SU-DHL-6 (cell line): ENCODE results near the gene KLF11.

Experiments used
- H2AFZ ChIP-seq: fragments of 200-600 bp; sonication (generic); 2 replicates; pipeline ENCODE4 v1.6.1; 2014; ENCODE audit warnings: low read depth, mild to moderate bottlenecking, moderate library complexity, mixed read lengths, antibody characterized with exemption, low read length; ENCODE audit not compliant: severe bottlenecking
- H3F3A ChIP-seq: fragments of 200-600 bp; shearing (Covaris generic); 2 replicates; pipeline ENCODE4 v1.6.0; 2016; ENCODE audit warnings: antibody characterized with exemption, mild to moderate bottlenecking; ENCODE audit not compliant: insufficient read depth
- H3K27ac ChIP-seq: fragments of 200-600 bp; sonication (generic); 2 replicates; pipeline ENCODE4 v1.5.1; 2016; ENCODE audit warnings: low read depth, mild to moderate bottlenecking, low read length, moderate library complexity, mixed read lengths
- H3K27me3 ChIP-seq: fragments of 200-600 bp; sonication (generic), shearing (Covaris generic); 2 replicates; pipeline ENCODE4 v1.6.0; 2014; ENCODE audit warnings: mild to moderate bottlenecking, low read length
- H3K36me3 ChIP-seq: fragments of 200-600 bp; sonication (generic); 2 replicates; pipeline ENCODE4 v1.6.1; 2014; ENCODE audit warnings: mild to moderate bottlenecking, low read length, mixed read lengths
- H3K4me2 ChIP-seq: fragments of 300-600, 200-600 bp; shearing (Covaris generic), sonication (generic); 2 replicates; pipeline ENCODE4 v1.6.0; 2014; ENCODE audit warnings: low read length, low read depth, mild to moderate bottlenecking; ENCODE audit not compliant: poor library complexity, severe bottlenecking
- H3K4me3 ChIP-seq: fragments of 200-600 bp; sonication (generic); 2 replicates; pipeline ENCODE4 v1.5.1; 2014; ENCODE audit warnings: antibody characterized with exemption, low read length, mild to moderate bottlenecking, mixed read lengths; ENCODE audit not compliant: insufficient read depth, poor library complexity, severe bottlenecking
- H3K79me2 ChIP-seq: fragments of 200-600 bp; sonication (generic); 2 replicates; pipeline ENCODE4 v1.6.1; 2014; ENCODE audit warnings: mild to moderate bottlenecking, low read length, moderate library complexity; ENCODE audit not compliant: insufficient read depth
- H3K9ac ChIP-seq: fragments of 200-600 bp; sonication (generic); 2 replicates; pipeline ENCODE4 v1.7.0; 2014; ENCODE audit warnings: mild to moderate bottlenecking, low read length
- H3K9me2 ChIP-seq: fragments of 200-600 bp; sonication (generic); replicated peaks from 2 replicates; pipeline ENCODE4 v1.6.1; 2014; ENCODE audit warnings: low read length; ENCODE audit not compliant: insufficient read depth
- H3K9me3 ChIP-seq: fragments of 200-600 bp; sonication (generic); 2 replicates; pipeline ENCODE4 v1.6.1; 2014; ENCODE audit warnings: low read length, mixed read lengths; ENCODE audit not compliant: insufficient read depth
- H4K20me1 ChIP-seq: fragments of 200-600 bp; sonication (generic); 2 replicates; pipeline ENCODE4 v1.6.1; 2014; ENCODE audit warnings: low read depth, mild to moderate bottlenecking, antibody characterized with exemption, low read length, moderate library complexity, mixed read lengths
- EZH2phosphoT487 ChIP-seq: fragments of 200-600 bp; sonication (generic), shearing (Covaris generic); conservative IDR thresholded peaks from 2 replicates; pipeline ENCODE4 v1.6.1; 2018; ENCODE audit warnings: mild to moderate bottlenecking, antibody characterized with exemption, low read length, moderate library complexity, mixed read lengths
- TF ChIP-seq, protein P1 (sequence below): fragments of 200-600 bp; sonication (generic); IDR thresholded peaks from one replicate; pipeline ENCODE4 v1.5.1; 2017; ENCODE audit warnings: antibody characterized with exemption, mild to moderate bottlenecking, low read length, moderate library complexity; ENCODE audit not compliant: insufficient read depth, poor library complexity, severe bottlenecking

The KLF11 gene

DNA sequence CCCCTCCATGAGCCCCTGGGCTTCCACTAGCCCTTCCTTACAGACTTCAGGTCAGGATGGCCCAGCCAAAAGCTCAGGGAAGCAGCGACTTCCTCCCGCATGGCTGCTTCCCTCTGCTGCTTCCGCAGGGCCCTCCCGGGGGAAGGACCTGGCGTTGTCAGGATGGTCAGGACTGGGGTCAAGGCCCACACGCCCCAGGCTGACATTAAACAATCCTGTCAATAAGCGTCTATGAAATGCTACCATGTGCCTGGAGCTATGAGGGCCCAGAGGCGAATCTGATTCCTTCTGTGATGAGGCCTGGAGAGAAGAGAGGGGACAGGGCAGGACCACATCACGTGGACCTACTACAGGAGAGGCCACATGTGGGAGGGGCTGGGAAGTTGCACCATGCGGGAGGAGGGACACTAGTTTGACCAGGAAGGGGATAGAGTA is 19.6 kb downstream of the KLF11 start:
- no peaks in the 10 kb centered on the region for H4K20me1 ChIP-seq
- no peaks in the 10 kb centered on the region for H3F3A ChIP-seq
- TF ChIP-seq EZH2phosphoT487 = no peak
- TF ChIP-seq, protein P1, sequence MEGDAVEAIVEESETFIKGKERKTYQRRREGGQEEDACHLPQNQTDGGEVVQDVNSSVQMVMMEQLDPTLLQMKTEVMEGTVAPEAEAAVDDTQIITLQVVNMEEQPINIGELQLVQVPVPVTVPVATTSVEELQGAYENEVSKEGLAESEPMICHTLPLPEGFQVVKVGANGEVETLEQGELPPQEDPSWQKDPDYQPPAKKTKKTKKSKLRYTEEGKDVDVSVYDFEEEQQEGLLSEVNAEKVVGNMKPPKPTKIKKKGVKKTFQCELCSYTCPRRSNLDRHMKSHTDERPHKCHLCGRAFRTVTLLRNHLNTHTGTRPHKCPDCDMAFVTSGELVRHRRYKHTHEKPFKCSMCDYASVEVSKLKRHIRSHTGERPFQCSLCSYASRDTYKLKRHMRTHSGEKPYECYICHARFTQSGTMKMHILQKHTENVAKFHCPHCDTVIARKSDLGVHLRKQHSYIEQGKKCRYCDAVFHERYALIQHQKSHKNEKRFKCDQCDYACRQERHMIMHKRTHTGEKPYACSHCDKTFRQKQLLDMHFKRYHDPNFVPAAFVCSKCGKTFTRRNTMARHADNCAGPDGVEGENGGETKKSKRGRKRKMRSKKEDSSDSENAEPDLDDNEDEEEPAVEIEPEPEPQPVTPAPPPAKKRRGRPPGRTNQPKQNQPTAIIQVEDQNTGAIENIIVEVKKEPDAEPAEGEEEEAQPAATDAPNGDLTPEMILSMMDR = no peak

DNA sequence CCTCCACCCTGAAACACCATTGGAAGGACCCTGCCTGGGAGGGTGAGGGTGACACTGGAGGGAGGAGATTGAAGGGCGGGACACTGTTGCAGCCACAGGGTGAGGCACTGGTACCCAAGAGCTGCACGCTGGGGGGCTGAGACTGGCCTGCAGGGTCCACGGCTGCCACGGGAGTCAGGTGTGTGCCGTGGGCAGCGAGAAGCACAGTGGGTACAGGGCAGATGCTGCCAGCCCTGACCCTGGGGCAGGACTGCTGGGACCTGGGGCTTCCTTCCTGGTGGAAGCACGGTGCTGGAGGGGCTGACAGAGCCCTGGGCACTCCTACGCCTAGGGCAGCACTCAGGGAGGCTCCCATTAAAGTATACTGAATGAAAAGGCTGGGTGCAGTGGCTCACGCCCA is 20.2 kb downstream of the KLF11 start:
- no peaks in the 10 kb centered on the region for H3K9me2 ChIP-seq
- H3K4me3 ChIP-seq = no peak overlapping the region
- H3K36me3 ChIP-seq = no peaks in the 10 kb centered on the region
- H3K9ac ChIP-seq = no peak overlapping the region
- H4K20me1 ChIP-seq = no peaks in the 10 kb centered on the region
- TF ChIP-seq, protein P1 = no peak
- no peak for TF ChIP-seq EZH2phosphoT487
- no peak overlapping the region for H3K4me2 ChIP-seq
- no peaks in the 10 kb centered on the region for H3F3A ChIP-seq
- no peak overlapping the region for H2AFZ ChIP-seq
- H3K27me3 ChIP-seq = no peaks in the 10 kb centered on the region
- no peaks in the 10 kb centered on the region for H3K79me2 ChIP-seq
- peaks cover 9% of the 10 kb centered on the region; the same call in 1 of the 2 replicates for H3K9me3 ChIP-seq
- H3K27ac ChIP-seq = no peak overlapping the region

More for the DNA sequence above, 19.6 kb downstream of the KLF11 start:
- Histone ChIP-seq H3K27ac (no peak overlapping the region), H3K4me3 (no peak overlapping the region), H3K9ac (no peak overlapping the region), H3K27me3 (no peaks in the 10 kb centered on the region), H2AFZ (no peak overlapping the region), H3K36me3 (no peaks in the 10 kb centered on the region), H3K79me2 (no peaks in the 10 kb centered on the region), H3K4me2 (no peak overlapping the region), H3K9me3 (peaks cover 5% of the 10 kb centered on the region; the same call in 1 of the 2 replicates), H3K9me2 (no peaks in the 10 kb centered on the region)

DNA sequence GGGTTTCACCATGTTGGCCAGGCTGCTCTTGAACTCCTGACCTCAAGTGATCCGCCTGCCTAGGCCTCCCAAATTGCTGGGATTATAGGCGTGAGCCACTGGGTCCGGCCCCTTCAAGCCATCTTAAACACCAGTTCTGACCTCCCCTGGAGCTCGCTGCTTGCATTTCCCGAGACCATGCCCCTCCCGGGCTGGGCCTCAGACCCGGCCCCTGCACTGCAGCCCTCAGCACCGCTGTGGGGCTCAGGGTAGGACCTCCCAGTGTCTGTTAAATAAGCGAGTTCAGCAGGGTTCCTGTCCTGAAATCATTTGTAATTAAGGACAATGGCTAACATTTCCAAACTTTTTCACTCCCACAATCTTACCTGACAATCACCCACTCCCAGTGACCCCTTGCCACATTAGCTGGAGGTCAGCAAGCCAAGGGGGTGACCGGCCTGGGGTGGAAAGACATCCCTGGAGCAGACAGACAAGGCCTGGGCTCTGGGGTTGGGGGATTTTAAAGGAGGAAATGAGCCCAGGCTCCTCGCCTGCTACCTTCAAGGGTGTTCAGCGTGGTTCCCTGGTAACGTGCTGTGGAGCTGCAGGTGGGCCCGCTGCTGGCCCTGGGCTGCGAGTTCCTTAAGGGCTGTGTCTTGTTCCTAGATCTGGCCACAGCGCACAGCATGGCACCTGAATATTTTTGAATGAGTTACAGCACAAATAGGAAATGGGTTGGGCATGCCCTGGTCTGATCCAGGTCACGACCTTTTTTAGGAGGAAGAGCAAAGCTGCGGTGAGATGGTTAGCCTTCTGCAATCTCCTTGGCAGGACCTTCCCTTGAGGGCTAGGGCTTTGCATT is 21.8 kb downstream of the KLF11 start:
- H3K36me3 ChIP-seq = no peaks in the 10 kb centered on the region
- H3K27me3 ChIP-seq = no peaks in the 10 kb centered on the region
- no peak overlapping the region for H3K4me2 ChIP-seq
- H4K20me1 ChIP-seq = no peaks in the 10 kb centered on the region
- no peaks in the 10 kb centered on the region for H3K79me2 ChIP-seq
- H3F3A ChIP-seq = no peaks in the 10 kb centered on the region
- TF ChIP-seq EZH2phosphoT487 = no peak
- TF ChIP-seq, protein P1 = no peak
- H3K27ac ChIP-seq = no peak overlapping the region
- no peak overlapping the region for H3K9ac ChIP-seq
- peaks cover 9% of the 10 kb centered on the region; the same call in 1 of the 2 replicates for H3K9me3 ChIP-seq
- H3K9me2 ChIP-seq = no peaks in the 10 kb centered on the region
- no peak overlapping the region for H3K4me3 ChIP-seq
- no peak overlapping the region for H2AFZ ChIP-seq
